ENCODE results near the gene WNT10A.

- TF ChIP-seq CTCF (conservative IDR thresholded peaks at IDR 0.05; ENCODE audit: low read depth, low read length): no peak
- no peak for TF ChIP-seq EZH2 (IDR thresholded peaks at IDR 0.05; ENCODE audit: borderline replicate concordance, low read depth, low read length, poor library complexity, severe bottlenecking)
These were observed 23.1 kb upstream of the WNT10A start for GRCh38 chr2:218857371-218858137.

All from A673 (cell line).